ENCODE results near the gene OGG1. TPM values are rescaled to one million over a fixed set of nuclear protein-coding genes. Genes with fewer than 3 reads are reported as not detected.

OGG1 gene
- total and polyA plus RNA-seq, 9 of the 15 experiments (the other 6 are each of a cell fraction or from before 2014, with no cell fraction given), result 6.6 to 33.0 (median 24.4) TPM

DNA sequence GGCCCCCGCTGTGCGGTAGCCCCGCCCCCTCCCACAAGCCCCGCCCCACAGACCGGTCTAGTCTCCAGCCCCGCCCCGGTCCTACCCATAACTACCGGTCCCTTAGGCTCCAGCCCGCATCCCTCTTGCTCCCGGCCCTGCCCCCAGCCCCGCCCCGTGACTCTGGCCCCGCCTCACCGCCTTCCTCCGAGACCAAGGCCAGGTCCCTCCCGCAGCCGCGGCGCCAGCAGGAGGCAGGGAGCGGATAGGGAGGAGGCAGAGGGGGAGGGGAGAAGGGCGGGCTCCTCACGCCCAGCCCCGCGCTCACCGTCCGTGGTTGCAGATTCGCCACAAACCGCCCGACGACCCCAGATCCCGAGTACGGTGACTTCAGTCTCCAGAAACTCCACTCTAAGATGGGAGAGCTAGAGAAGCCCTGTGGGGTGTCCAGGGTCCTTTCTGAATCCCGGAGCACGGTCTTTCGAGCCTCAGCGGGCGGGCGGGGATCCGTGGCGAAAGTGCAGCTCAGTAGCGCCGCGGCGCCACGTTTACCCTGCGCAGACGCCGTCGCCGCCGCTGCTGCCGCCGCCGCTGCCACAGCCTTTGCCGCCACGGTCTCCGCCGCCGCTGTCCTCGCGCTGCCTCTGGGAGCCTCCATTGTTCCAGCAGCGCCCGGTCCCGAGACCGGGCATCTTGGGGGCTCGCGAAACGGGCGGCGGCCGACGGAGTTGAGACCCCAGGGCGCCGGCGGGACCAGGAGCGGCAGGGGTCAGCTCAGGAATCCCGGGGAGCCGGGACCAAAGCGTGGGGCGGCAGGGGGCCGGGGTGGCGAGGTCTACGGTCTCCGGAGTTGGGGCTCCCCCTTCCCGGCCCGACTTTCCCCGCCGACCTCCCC lies 18.3 kb upstream of the OGG1 start, which contains the start of gene BRPF1 (continued):
- TF ChIP-seq UBTF (IDR thresholded peaks at IDR 0.05; ENCODE audit: borderline replicate concordance in 1 of 2, low read depth in 2 of 2, low read length in 2 of 2) (0 out of 4 replicates have a peak, but pooled peaks of 1 of the 2 experiments have one; percentile 16), MYC (IDR thresholded peaks at IDR 0.05; ENCODE audit: low read depth, low read length) (peak; percentile 84), MYC (CRISPR knock-in tag; IDR thresholded peaks at IDR 0.05; ENCODE audit: borderline replicate concordance, low read depth) (peak; percentile 76; the same call in 1 of the 2 replicates), NFE2 (IDR thresholded peaks at IDR 0.05; ENCODE audit: low read depth) (no peak), EP400 (IDR thresholded peaks at IDR 0.05) (peak; percentile 98), ATF6 (CRISPR knock-in tag; IDR thresholded peaks at IDR 0.05) (peak; percentile 51; the same call in 1 of the 2 replicates), SIX5 (IDR thresholded peaks at IDR 0.05; ENCODE audit: borderline replicate concordance in 1 of 2, insufficient read depth in 1 of 2, low read depth in 1 of 2, low read length in 2 of 2) (peak in 1 of 2 experiments; percentile 31; a peak in 1 of 4 replicates), BMI1 (IDR thresholded peaks at IDR 0.05; ENCODE audit: low read length) (no peak), ATF7 (IDR thresholded peaks at IDR 0.05) (peak; percentile 83), XRCC5 (IDR thresholded peaks at IDR 0.05; ENCODE audit: low read depth, low read length) (peak; percentile 72; the same call in 1 of the 2 replicates), ZBTB1 (CRISPR knock-in tag; IDR thresholded peaks at IDR 0.05; ENCODE audit: borderline replicate concordance, low read depth) (peak; percentile 95), KDM4B (IDR thresholded peaks at IDR 0.05; ENCODE audit: borderline replicate concordance in 2 of 2, low read depth in 1 of 2) (peak in 1 of 2 experiments; percentile 20; a peak in 1 of 4 replicates)
- TF ChIP-seq, protein P1, sequence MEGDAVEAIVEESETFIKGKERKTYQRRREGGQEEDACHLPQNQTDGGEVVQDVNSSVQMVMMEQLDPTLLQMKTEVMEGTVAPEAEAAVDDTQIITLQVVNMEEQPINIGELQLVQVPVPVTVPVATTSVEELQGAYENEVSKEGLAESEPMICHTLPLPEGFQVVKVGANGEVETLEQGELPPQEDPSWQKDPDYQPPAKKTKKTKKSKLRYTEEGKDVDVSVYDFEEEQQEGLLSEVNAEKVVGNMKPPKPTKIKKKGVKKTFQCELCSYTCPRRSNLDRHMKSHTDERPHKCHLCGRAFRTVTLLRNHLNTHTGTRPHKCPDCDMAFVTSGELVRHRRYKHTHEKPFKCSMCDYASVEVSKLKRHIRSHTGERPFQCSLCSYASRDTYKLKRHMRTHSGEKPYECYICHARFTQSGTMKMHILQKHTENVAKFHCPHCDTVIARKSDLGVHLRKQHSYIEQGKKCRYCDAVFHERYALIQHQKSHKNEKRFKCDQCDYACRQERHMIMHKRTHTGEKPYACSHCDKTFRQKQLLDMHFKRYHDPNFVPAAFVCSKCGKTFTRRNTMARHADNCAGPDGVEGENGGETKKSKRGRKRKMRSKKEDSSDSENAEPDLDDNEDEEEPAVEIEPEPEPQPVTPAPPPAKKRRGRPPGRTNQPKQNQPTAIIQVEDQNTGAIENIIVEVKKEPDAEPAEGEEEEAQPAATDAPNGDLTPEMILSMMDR (IDR thresholded peaks at IDR 0.05 in 2 of 3, conservative IDR thresholded peaks at IDR 0.05 in 1 of 3; ENCODE audit: insufficient read depth in 2 of 3, low read depth in 1 of 3, low read length in 3 of 3), result peak in 1 of 3 experiments; percentile 3; a peak in 1 of 6 replicates
- TF ChIP-seq, protein P2, sequence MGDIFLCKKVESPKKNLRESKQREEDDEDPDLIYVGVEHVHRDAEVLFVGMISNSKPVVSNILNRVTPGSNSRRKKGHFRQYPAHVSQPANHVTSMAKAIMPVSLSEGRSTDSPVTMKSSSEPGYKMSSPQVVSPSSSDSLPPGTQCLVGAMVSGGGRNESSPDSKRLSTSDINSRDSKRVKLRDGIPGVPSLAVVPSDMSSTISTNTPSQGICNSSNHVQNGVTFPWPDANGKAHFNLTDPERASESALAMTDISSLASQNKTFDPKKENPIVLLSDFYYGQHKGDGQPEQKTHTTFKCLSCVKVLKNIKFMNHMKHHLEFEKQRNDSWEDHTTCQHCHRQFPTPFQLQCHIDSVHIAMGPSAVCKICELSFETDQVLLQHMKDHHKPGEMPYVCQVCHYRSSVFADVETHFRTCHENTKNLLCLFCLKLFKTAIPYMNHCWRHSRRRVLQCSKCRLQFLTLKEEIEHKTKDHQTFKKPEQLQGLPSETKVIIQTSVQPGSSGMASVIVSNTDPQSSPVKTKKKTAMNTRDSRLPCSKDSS (IDR thresholded peaks at IDR 0.05; ENCODE audit: low read depth, partially characterized antibody), result no peak
